PC-3 (cell line): ENCODE results near the gene EMP3. TPM values are rescaled to one million over a fixed set of nuclear protein-coding genes. Genes with fewer than 3 reads are reported as not detected.

ENCODE experiments used
- ATAC-seq: fragments of 200-7000 bp; cut with Tn5 transposase; 2 replicates; pipeline ENCODE4 v1.9.1; 2020; ENCODE audit warnings: mild to moderate bottlenecking, moderate library complexity
- BruUV-seq: library from RNA; stranded (reverse); fragments of 400-500 nt; replicated peaks from 2 replicates; lab custom pipeline; 2021; lab: Mats Ljungman, UMichigan
- CTCF ChIA-PET: fragments of 300-600 bp; sonication (Branson Sonifier 250); formaldehyde crosslinking; loops from one replicate; lab custom pipeline; 2022; ENCODE audit warnings: antibody characterized with exemption; lab: Charles Lee
- POLR2A ChIA-PET: fragments of 300-600 bp; sonication (Branson Sonifier 250); formaldehyde crosslinking; loops from one replicate; lab custom pipeline; 2022; ENCODE audit warnings: antibody characterized with exemption; ENCODE audit not compliant: unreplicated experiment; lab: Charles Lee
- DNase-seq: peaks from one replicate; pipeline ENCODE4 v3.0.0-alpha.2; 2015
- H2AFZ ChIP-seq: fragments of 300-600 bp; sonication (generic); 2 replicates; pipeline ENCODE4 v1.6.0; 2016; ENCODE audit warnings: antibody characterized with exemption, low read length
- H3F3A ChIP-seq: fragments of 300-600 bp; sonication (generic); one replicate; pipeline ENCODE4 v1.6.0; 2017; ENCODE audit warnings: antibody characterized with exemption, low read length, control low read depth, mild to moderate bottlenecking; ENCODE audit not compliant: unreplicated experiment
- H3K27ac ChIP-seq: fragments of 300-600 bp; sonication (generic); 2 replicates; pipeline ENCODE4 v1.5.1; 2016; ENCODE audit warnings: mild to moderate bottlenecking, low read length
- H3K27me3 ChIP-seq: fragments of 300-600 bp; sonication (generic); 2 replicates; pipeline ENCODE4 v1.6.1; 2016; ENCODE audit warnings: low read length, mixed read lengths
- H3K36me3 ChIP-seq: fragments of 300-600 bp; sonication (generic); 2 replicates; pipeline ENCODE4 v1.6.1; 2016; ENCODE audit warnings: low read depth, mixed run types, low read length, mixed read lengths
- H3K4me1 ChIP-seq: fragments of 300-600 bp; sonication (generic); 2 replicates; pipeline ENCODE4 v1.5.1; 2016; ENCODE audit warnings: low read length; ENCODE audit not compliant: insufficient read depth
- H3K4me2 ChIP-seq: fragments of 300-600 bp; sonication (generic); 2 replicates; pipeline ENCODE4 v1.6.0; 2016; ENCODE audit warnings: low read length
- H3K4me3 ChIP-seq: fragments of 300-600 bp; sonication (generic); 2 replicates; pipeline ENCODE4 v1.5.1; 2016; ENCODE audit warnings: mild to moderate bottlenecking, low read length, mixed read lengths
- H3K79me2 ChIP-seq: fragments of 300-600 bp; sonication (generic); 2 replicates; pipeline ENCODE4 v1.6.1; 2017; ENCODE audit warnings: low read length, mixed read lengths
- H3K9ac ChIP-seq: fragments of 300-600 bp; sonication (generic); 2 replicates; pipeline ENCODE4 v1.6.0; 2016; ENCODE audit warnings: mild to moderate bottlenecking, low read length
- H3K9me2 ChIP-seq: fragments of 300-600 bp; sonication (generic); replicated peaks from 2 replicates; pipeline ENCODE4 v1.6.1; 2016; ENCODE audit warnings: mixed run types, low read length, mixed read lengths
- H3K9me3 ChIP-seq: fragments of 300-600 bp; sonication (generic); 2 replicates; pipeline ENCODE4 v1.6.1; 2016; ENCODE audit warnings: low read length, mixed read lengths
- H4K20me1 ChIP-seq: fragments of 300-600 bp; sonication (generic); 2 replicates; pipeline ENCODE4 v1.6.1; 2016; ENCODE audit warnings: low read length, mixed read lengths
- EZH2 ChIP-seq: fragments of 300-600 bp; sonication (generic); IDR thresholded peaks from one replicate; pipeline ENCODE4 v1.6.1; 2017; ENCODE audit warnings: antibody characterized with exemption, mild to moderate bottlenecking, low read length; ENCODE audit not compliant: unreplicated experiment
- EZH2phosphoT487 ChIP-seq: fragments of 300-600 bp; sonication (generic); IDR thresholded peaks from 2 replicates; pipeline ENCODE4 v1.6.1; 2018; ENCODE audit warnings: mild to moderate bottlenecking, antibody characterized with exemption, low read length, borderline replicate concordance
- intact Hi-C: fragments of 100-400 bp; cut with micrococcal nuclease; formaldehyde crosslinking; loops from 2 replicates; pipeline ENCODE4 v1.9.0; 2023
- total RNA-seq: library from RNA; depleted of rRNA; stranded (reverse); fragments of >200 nt; gene quantifications from 2 replicates; pipeline ENCODE4 v1.2.3, GENCODE V29; 2014
- TF ChIP-seq, protein P1 (sequence below): fragments of 300-600 bp; sonication (generic); conservative IDR thresholded peaks from 2 replicates; pipeline ENCODE4 v1.5.1; 2017; ENCODE audit warnings: antibody characterized with exemption, low read depth, mild to moderate bottlenecking, low read length

EMP3 gene
- total RNA-seq, 1 experiment from 2014 or later, result 31.9 TPM

DNA sequence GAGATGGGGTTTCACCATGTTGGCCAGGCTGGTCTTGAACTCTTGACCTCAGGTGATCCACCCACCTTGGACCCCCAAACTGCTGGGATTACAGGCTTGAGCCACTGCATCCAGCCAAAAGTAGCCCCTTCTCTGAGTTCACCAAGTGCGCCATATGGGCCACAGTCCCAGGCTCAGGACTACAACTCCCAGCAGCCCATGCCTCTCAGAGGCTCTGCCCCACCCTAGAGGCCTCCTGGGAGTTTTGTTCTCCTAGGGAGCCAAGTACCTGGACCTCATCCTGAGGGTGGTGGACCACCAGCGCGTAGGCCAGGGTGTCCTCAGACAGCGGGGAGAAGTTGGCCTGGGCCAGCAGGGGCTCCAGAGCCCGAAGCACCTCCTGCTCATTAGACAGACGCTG is 19.5 kb downstream of the EMP3 start:
- ATAC-seq (no peak), DNase-seq (no peak)
- no TSS peak for BruUV-seq
- no peak overlapping the region for H3K4me2 ChIP-seq
- peaks cover 12% of the 10 kb centered on the region for H3K4me1 ChIP-seq
- no peaks in the 10 kb centered on the region for H3K27me3 ChIP-seq
- H3F3A ChIP-seq, result no peaks in the 10 kb centered on the region
- H2AFZ ChIP-seq, result no peak overlapping the region
- ChIA-PET CTCF (no interaction called here), POLR2A (no interaction called here)
- no peaks in the 10 kb centered on the region for H3K9me3 ChIP-seq
- H3K36me3 ChIP-seq, result no peaks in the 10 kb centered on the region
- H3K9ac ChIP-seq, result no peak overlapping the region
- no peaks in the 10 kb centered on the region for H4K20me1 ChIP-seq
- no peak overlapping the region for H3K27ac ChIP-seq
- H3K4me3 ChIP-seq, result no peak overlapping the region
- intact Hi-C loops, result no loop called here
- H3K9me2 ChIP-seq, result no peaks in the 10 kb centered on the region
- H3K79me2 ChIP-seq, result no peaks in the 10 kb centered on the region
- TF ChIP-seq EZH2phosphoT487 (no peak), EZH2 (no peak)
- TF ChIP-seq, protein P1, sequence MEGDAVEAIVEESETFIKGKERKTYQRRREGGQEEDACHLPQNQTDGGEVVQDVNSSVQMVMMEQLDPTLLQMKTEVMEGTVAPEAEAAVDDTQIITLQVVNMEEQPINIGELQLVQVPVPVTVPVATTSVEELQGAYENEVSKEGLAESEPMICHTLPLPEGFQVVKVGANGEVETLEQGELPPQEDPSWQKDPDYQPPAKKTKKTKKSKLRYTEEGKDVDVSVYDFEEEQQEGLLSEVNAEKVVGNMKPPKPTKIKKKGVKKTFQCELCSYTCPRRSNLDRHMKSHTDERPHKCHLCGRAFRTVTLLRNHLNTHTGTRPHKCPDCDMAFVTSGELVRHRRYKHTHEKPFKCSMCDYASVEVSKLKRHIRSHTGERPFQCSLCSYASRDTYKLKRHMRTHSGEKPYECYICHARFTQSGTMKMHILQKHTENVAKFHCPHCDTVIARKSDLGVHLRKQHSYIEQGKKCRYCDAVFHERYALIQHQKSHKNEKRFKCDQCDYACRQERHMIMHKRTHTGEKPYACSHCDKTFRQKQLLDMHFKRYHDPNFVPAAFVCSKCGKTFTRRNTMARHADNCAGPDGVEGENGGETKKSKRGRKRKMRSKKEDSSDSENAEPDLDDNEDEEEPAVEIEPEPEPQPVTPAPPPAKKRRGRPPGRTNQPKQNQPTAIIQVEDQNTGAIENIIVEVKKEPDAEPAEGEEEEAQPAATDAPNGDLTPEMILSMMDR, result no peak

DNA sequence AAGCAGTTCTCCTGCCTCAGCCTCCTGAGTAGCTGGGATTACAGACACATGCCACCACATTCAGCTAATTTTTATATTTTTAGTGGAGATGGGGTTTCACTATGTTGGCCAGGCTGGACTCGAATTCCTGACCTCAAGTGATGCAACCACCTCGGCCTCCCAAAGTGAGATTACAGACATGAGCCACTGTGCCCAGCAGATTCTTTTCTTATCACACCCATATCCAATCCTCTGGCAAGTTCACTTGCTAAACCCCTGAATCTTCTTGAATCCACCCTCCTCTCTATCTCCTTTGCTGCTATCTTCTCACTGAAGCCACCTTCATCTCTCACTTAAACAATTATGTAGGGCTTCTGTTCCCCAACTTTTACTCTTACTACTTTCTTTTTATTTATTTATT is 20.8 kb downstream of the EMP3 start:
- DNase-seq, result no peak
- Histone ChIP-seq H3F3A (no peaks in the 10 kb centered on the region), H2AFZ (no peak overlapping the region), H3K9me2 (no peaks in the 10 kb centered on the region), H4K20me1 (no peaks in the 10 kb centered on the region), H3K4me3 (no peak overlapping the region), H3K4me1 (peaks cover 7% of the 10 kb centered on the region), H3K4me2 (no peak overlapping the region), H3K36me3 (no peaks in the 10 kb centered on the region), H3K9ac (no peak overlapping the region), H3K27me3 (no peaks in the 10 kb centered on the region), H3K27ac (no peak overlapping the region), H3K79me2 (no peaks in the 10 kb centered on the region), H3K9me3 (no peaks in the 10 kb centered on the region)
- BruUV-seq, result no TSS peak
- ATAC-seq, result no peak
- ChIA-PET POLR2A (no interaction called here), CTCF (no interaction called here)
- intact Hi-C loops, result no loop called here
- no peak for TF ChIP-seq EZH2
- no peak for TF ChIP-seq EZH2phosphoT487
- TF ChIP-seq, protein P1, result no peak

DNA sequence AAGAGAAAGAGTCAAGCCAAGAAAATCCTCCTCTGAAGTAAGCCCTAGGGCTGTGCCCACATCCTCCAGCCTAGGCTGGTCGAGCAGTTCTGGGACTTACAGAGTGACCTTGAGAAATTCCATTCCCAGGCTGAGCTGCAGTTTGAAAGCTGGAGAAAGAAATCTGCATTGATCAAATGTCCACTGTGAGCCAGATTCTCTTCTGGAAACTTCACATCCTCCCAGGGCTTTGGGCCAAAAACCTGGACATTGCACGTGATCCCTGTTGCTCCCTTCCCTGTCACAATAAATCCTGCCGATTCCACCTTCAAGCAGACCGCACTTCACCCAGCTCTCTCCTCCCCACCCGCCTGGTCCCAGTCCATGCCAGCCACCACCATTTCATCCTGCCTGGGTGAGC is 22.7 kb downstream of the EMP3 start:
- Histone ChIP-seq H3K9me3 (no peaks in the 10 kb centered on the region), H3K4me2 (no peak overlapping the region), H3K9me2 (no peaks in the 10 kb centered on the region), H3F3A (no peaks in the 10 kb centered on the region), H3K9ac (no peak overlapping the region), H3K27me3 (no peaks in the 10 kb centered on the region), H2AFZ (no peak overlapping the region), H3K27ac (no peak overlapping the region), H3K4me3 (no peak overlapping the region), H4K20me1 (no peaks in the 10 kb centered on the region), H3K36me3 (no peaks in the 10 kb centered on the region), H3K4me1 (peaks cover 3% of the 10 kb centered on the region; the same call in 1 of the 2 replicates), H3K79me2 (no peaks in the 10 kb centered on the region)
- ChIA-PET CTCF (no interaction called here), POLR2A (no interaction called here)
- BruUV-seq, result no TSS peak
- DNase-seq (no peak), ATAC-seq (no peak)
- intact Hi-C loops, result no loop called here
- TF ChIP-seq, protein P1, result no peak
- no peak for TF ChIP-seq EZH2phosphoT487
- no peak for TF ChIP-seq EZH2
